ENCODE measurements around the gene PRRC2C. TPM values are rescaled to one million over a fixed set of nuclear protein-coding genes. Genes with fewer than 3 reads are reported as not detected.

PRRC2C gene
- total RNA-seq, 1 donor from 2014 or later = 56.3 TPM

DNA sequence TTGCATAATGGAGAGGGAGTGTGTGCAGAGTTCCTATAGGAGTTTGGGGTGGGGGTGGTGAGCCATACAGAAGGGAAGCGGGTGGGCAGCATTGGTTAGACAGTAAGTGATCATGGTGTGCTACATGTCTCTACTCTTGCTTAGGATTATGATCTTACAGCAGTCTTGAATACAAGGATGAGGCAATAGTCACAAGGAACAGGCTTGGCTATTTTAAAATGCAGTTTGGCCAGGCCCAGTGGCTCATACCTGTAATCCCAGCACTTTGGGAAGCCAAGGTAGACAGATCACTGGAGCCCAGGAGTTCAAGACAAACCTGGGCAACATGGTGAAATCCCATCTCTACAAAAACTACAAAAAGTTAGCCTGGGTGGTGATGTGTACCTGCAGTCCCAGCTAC, 154.9 kb downstream of the PRRC2C start:
- DNase-seq = no peak

DNA sequence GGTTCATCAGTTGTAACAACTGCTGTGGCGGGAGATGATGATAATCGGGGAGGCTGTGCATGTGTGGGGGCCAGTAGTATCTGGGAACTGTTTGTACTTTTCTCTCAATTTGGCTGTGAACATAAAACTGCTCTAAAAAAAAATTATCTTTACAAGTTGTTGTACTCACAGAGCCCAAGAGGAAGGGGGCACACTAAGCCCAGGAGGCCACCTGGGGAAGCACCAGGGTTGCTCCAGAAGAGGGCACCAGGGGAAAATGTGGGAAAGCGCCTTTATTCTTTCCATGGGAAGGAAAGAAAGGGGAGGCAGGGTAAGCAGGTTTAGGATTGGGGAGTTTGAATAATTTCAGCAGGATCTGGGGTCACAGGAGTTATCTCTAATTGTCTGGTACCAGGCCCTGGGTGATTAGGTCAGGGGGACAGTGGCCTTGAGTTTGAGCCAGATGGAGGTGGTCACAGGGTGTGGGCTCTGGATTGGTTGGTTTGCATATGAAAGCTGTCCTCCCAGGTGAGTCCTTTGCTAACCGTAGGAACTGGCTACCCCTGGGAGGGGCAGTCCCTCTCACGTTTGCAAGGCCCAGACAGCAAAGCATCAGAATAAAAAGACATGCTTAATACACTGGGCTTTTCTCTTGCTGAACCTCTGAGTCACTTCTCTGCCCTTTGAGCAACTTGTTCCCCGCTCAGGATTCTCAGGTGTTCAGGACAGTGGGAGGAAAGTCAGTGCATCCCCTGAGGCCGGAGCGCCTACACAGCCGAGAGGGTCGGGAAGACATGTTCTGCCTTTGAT, 155.9 kb downstream of the PRRC2C start:
- no peak for DNase-seq

DNA sequence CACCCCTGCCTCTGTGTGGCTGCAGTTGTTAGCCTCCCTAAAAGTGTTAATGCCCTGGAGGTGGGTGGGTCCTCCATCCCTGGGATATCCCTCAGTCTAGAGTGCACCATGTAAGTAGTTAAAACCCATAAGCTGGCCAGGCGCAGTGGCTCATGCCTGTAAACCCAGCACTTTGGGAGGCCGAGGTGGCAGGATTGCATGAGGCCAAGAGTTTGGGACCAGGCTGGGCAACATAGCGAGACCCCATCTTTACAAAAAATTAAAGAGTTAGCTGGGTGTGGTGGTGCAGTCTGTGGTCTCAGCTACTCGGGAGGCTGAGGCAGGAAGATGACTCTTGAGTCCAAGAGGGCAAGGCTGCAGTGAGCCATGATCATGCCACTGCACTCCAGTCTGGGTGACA, 156.9 kb downstream of the PRRC2C start:
- DNase-seq = no peak

Small RNA genes lying within 50 kb of the gene (small RNA-seq; reads per million reads assigned to genes)
- gene CYCSP53 (ENCODE audit: low replicate concordance) = not detected

Other genes starting within 250 kb of the PRRC2C start
- gene FMO1, start 237.0 kb upstream of the PRRC2C start, total RNA-seq = 13.1 TPM
- gene FMO4, start 171.3 kb upstream of the PRRC2C start, total RNA-seq = 10.2 TPM
- not detected for gene MYOCOS, start 136.7 kb downstream of the PRRC2C start, total RNA-seq
- 0.92 TPM for gene MYOC, start 167.2 kb downstream of the PRRC2C start, total RNA-seq

Measured in tongue (tissue), 3 donors.